Measurements from ENCODE around the gene KMT5C. TPM values are rescaled to one million over a fixed set of nuclear protein-coding genes. Genes with fewer than 3 reads are reported as not detected.

The KMT5C gene
- total RNA-seq, 2 donors from 2014 or later = 9.7 to 22.1 TPM

- DNase-seq (ENCODE audit: low spot score) (no peak), ATAC-seq (no peak)
- peaks cover 0 to 3% of the 10 kb centered on the region in 2 donors for H3K4me1 Mint-ChIP-seq (ENCODE audit: low read depth in 2 of 2)
- H3K27me3 Mint-ChIP-seq = no peaks in the 10 kb centered on the region
- H3K9me3 Mint-ChIP-seq = no peaks in the 10 kb centered on the region
- no peaks in the 10 kb centered on the region for H3K36me3 Mint-ChIP-seq
- H3K4me3 Mint-ChIP-seq = no peak overlapping the region
- H3K27ac Mint-ChIP-seq = no peak overlapping the region
These were observed 30.2 kb upstream of the KMT5C start for GRCh38 chr19:55309448-55309847.

DNA sequence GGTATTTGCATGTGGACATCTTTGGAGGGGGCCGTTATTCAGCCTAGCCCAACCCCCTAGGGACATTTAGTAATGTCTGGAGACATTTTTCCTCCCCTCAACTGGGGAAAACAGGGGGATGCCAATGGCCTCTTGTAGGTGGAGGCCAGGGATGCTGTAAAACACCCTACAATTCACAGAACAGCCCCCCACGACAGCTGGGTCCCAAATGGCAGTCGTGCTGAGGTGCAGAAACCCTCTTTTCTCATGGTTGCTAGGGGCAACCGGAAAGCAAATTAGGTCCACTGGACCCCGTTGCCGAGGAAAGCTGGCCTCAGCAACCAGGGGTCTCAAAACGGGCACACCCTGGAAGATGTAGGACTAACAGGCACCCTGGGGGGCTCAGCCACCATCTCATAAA, 29.2 kb upstream of the KMT5C start:
- DNase-seq (ENCODE audit: low spot score) = no peak

DNA sequence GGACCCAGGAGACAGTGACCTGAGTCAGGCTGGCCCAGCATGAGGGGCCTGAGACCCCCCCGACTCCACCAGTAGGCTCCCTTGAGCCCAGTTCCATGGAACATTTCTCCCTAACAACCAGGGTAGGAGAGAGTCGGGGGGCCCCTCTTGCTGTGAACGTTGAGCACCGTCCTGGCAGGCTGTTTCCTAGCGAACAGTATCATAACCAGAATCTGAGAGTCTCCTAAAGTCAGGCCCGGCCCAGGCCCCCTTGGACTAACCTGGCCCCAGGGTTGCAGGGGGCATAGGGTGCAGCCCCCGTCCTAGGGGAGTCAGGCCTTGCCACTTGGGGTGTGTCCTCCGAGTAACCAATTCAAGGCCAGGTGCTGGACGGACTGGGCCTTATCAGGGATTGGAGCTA, 28.3 kb upstream of the KMT5C start:
- H3K36me3 Mint-ChIP-seq = no peaks in the 10 kb centered on the region
- H3K9me3 Mint-ChIP-seq = no peaks in the 10 kb centered on the region
- no peak for ATAC-seq
- no peak overlapping the region for H3K27ac Mint-ChIP-seq
- H3K4me1 Mint-ChIP-seq (ENCODE audit: low read depth in 2 of 2) = no peaks in the 10 kb centered on the region
- H3K27me3 Mint-ChIP-seq = no peaks in the 10 kb centered on the region
- no peak for DNase-seq (ENCODE audit: low spot score)
- no peak overlapping the region for H3K4me3 Mint-ChIP-seq

More for the DNA sequence above, 29.2 kb upstream of the KMT5C start:
- Mint-ChIP-seq H3K4me1 (ENCODE audit: low read depth in 2 of 2) (peaks cover 0 to under 1% of the 10 kb centered on the region in 2 donors), H3K27me3 (no peaks in the 10 kb centered on the region), H3K36me3 (no peaks in the 10 kb centered on the region), H3K27ac (no peak overlapping the region), H3K9me3 (no peaks in the 10 kb centered on the region), H3K4me3 (no peak overlapping the region)
- no peak for ATAC-seq

DNA sequence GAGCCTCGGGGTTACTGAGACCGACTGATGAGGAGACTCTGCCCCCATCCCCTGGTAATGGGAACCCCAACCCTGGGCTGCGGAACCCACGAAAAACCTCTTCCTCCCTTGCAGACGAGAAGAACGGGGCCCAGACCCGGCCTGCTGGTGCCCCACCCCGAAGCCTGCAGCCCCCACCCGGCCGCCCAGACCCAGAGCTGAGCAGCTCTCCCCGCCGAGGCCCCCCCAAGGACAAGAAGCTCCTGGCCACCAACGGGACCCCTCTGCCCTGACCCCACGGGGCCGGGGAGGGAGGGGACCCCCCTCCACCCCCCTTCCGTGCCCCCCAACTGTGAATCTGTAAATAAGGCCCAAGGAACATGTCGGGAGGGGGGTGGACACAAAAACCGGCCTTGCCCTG, 27.9 kb upstream of the KMT5C start:
- Mint-ChIP-seq H3K4me1 (ENCODE audit: low read depth in 2 of 2) (no peaks in the 10 kb centered on the region), H3K4me3 (no peak overlapping the region), H3K9me3 (no peaks in the 10 kb centered on the region), H3K36me3 (no peaks in the 10 kb centered on the region), H3K27me3 (no peaks in the 10 kb centered on the region), H3K27ac (no peak overlapping the region)
- DNase-seq (ENCODE audit: low spot score) (no peak), ATAC-seq (no peak)

DNA sequence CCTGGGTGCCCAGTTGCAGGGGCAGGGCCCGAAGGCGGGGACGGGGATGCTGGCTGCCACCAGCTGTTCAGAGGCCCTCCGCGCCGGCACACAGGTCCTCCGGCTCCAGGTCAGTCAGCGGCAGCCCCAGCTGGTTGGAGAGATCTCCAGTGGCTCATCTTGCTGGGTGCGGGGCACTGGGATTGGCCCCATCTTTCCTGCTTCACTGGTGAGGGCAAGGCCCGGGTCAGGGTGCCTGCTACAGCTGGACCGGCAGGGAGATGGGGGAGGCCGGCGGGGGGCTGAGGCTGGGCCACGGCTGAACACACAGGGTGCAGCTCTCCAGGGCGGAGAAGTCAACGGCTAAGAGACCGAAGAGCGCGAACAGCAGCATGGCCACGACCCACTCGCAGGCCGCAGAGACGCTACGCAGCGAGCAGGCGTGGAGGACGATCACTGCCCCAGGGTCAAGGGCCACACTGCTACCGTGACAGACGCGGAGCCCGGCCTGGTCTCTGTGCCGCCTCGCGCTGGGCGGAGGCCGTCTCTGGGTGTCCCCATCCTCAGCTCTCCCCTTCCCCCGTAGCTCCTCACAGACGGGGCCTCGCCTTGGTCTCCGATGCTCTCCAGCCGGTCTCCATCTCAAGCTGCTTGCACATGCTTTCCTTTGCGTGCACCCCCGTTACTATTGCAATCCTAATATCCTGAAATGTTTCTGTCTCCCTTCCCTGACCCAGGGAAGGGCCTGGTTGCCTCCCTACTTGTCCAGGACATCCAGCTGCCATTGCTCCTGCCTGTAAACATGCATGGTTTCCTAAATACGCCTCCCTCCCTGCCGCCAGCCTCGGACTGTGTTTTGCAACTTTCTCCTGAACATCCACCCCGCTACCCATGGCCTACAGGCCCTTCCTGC, 26.8 kb upstream of the KMT5C start:
- Mint-ChIP-seq H3K27ac (no peak overlapping the region), H3K9me3 (no peaks in the 10 kb centered on the region), H3K4me1 (ENCODE audit: low read depth in 2 of 2) (no peaks in the 10 kb centered on the region), H3K27me3 (no peaks in the 10 kb centered on the region), H3K4me3 (no peak overlapping the region), H3K36me3 (no peaks in the 10 kb centered on the region)
- ATAC-seq (no peak), DNase-seq (ENCODE audit: low spot score) (no peak)

DNA sequence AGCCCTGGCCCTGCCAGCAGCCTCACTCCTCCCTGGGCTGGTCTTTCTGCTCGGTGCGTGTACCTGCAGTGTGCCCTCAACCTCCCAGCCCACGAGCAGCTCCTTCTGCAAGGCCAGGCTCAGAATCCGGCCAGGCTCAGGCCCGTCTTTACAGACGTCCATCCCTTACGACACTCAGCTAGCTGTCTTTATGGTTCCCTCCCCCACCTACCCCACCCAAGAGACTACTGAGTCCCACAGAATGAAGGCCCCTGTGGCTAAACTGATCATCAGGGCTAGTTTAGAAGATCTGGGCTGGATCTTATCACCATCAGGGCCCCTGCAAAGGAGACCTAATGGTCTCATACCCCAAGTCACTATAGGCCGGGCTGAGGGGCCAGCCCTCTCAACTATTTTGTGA, 25.3 kb upstream of the KMT5C start:
- Mint-ChIP-seq H3K27me3 (no peaks in the 10 kb centered on the region), H3K4me3 (no peak overlapping the region), H3K4me1 (ENCODE audit: low read depth in 2 of 2) (no peaks in the 10 kb centered on the region), H3K36me3 (no peaks in the 10 kb centered on the region), H3K27ac (no peak overlapping the region), H3K9me3 (no peaks in the 10 kb centered on the region)
- no peak for DNase-seq (ENCODE audit: low spot score)
- ATAC-seq = no peak

- Mint-ChIP-seq H3K27me3 (no peaks in the 10 kb centered on the region), H3K4me3 (no peak overlapping the region), H3K9me3 (no peaks in the 10 kb centered on the region), H3K4me1 (ENCODE audit: low read depth in 2 of 2) (no peaks in the 10 kb centered on the region), H3K36me3 (no peaks in the 10 kb centered on the region), H3K27ac (no peak overlapping the region)
- no peak for ATAC-seq
- DNase-seq (ENCODE audit: low spot score) = no peak
These were observed 23.6 kb upstream of the KMT5C start for GRCh38 chr19:55315956-55316525.

- Mint-ChIP-seq H3K27me3 (peaks cover 0 to 2% of the 10 kb centered on the region in 2 donors), H3K27ac (no peak overlapping the region), H3K4me1 (ENCODE audit: low read depth in 2 of 2) (no peaks in the 10 kb centered on the region), H3K36me3 (no peaks in the 10 kb centered on the region), H3K9me3 (no peaks in the 10 kb centered on the region), H3K4me3 (no peak overlapping the region)
- DNase-seq (ENCODE audit: low spot score) = no peak
- peak in 1 of 2 donors; percentile 21 for ATAC-seq
These were observed 23.0 kb upstream of the KMT5C start for GRCh38 chr19:55316646-55317045.

DNA sequence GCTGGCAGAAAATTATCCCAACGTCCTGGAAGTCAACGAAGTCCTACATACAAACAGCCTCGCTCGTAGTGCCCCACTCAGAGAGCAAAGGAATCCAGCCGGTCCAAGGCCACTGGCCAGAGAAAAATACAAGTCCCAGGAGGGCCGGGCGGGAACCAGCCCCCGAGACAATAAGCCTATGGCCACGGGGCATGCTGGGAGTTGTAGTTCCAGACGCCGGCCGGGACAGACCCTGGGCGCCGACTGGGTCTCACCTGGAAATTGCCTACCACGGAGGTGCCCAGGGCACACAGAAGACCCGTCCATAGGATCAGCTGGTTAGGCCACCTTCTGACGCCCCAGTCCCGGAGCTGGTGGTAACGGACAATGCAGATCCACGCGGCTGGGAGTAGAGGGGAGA, 19.9 kb upstream of the KMT5C start:
- no peaks in the 10 kb centered on the region for H3K36me3 Mint-ChIP-seq
- H3K27me3 Mint-ChIP-seq = peaks cover 8 to 9% of the 10 kb centered on the region in 2 donors
- no peak overlapping the region for H3K27ac Mint-ChIP-seq
- no peaks in the 10 kb centered on the region for H3K9me3 Mint-ChIP-seq
- no peak overlapping the region for H3K4me3 Mint-ChIP-seq
- no peak for ATAC-seq
- no peak for DNase-seq (ENCODE audit: low spot score)
- no peaks in the 10 kb centered on the region for H3K4me1 Mint-ChIP-seq (ENCODE audit: low read depth in 2 of 2)

DNA sequence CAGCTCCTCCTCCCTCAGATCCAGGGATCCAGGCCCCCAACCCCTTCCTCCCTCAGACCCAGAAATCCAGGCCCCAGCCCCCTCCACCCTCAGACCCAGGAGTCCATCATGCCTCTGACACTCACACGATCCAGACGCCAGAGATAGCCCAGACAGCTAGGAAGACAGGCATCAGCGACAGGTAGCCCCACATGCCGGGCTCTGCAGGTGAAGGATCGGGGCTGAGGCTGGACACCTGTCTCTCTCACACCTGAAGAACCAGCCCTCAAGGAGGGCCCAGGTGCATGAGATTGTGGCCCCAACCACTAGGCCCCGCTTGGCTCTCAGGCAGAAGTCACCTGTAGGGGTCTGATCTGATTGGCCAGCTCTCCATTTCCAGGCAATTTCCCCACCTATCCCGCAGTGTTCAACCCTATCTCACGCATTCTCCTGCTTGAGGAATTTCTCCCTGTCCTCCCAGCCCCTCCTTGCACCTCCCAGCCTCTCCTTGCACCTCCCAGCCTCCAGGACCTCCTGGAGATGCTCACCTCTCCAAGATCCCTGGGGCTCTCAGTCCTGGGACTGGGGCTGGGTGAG, 18.7 kb upstream of the KMT5C start:
- DNase-seq (ENCODE audit: low spot score) (no peak), ATAC-seq (no peak)
- Mint-ChIP-seq H3K27me3 (peaks cover 8 to 9% of the 10 kb centered on the region in 2 donors), H3K27ac (no peak overlapping the region), H3K9me3 (no peaks in the 10 kb centered on the region), H3K36me3 (no peaks in the 10 kb centered on the region), H3K4me1 (ENCODE audit: low read depth in 2 of 2) (no peaks in the 10 kb centered on the region), H3K4me3 (no peak overlapping the region)

- peaks cover 8 to 9% of the 10 kb centered on the region in 2 donors for H3K27me3 Mint-ChIP-seq
- H3K27ac Mint-ChIP-seq = peak overlapping the region in 1 of 2 donors; percentile 75
- ATAC-seq = no peak
- H3K9me3 Mint-ChIP-seq = no peaks in the 10 kb centered on the region
- no peak for DNase-seq (ENCODE audit: low spot score)
- H3K36me3 Mint-ChIP-seq = no peaks in the 10 kb centered on the region
- no peaks in the 10 kb centered on the region for H3K4me1 Mint-ChIP-seq (ENCODE audit: low read depth in 2 of 2)
- H3K4me3 Mint-ChIP-seq = no peak overlapping the region
These were observed 18.1 kb upstream of the KMT5C start for GRCh38 chr19:55321466-55322137.

DNA sequence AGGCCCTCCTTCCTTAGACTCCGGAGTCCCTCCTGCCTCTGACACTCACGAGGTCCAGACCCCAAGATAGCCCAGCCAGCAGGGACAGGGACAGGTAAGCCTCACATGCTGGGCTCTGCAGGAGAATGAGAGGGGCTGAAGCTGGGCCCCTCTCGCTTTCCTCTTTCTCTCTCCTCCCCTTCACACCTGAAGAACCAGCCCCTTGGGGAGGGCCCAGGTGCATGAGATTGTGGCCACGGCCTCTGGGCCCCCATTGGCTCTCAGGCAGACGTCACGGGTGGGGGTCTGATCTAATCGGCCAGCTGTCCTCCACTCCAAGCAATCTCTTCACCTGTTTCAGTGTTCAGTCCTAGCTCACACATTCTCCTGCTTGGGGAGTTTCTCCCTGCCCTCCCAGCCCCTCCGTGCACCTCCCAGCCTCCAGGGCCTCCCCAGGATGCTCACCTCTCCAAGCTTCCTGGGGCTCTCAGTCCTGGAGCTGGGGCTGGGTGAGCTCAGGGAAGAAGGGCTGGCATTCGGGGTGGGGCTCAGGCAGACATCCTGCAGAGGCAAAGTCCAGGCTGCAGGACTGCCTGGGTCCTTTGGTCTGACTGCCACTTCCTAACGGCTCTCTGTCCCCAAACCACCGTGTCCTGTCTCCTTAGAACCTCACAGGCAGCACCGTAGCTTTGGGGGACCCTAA, 17.3 kb upstream of the KMT5C start:
- H3K27ac Mint-ChIP-seq = peak overlapping the region in 1 of 2 donors; percentile 75
- H3K36me3 Mint-ChIP-seq = no peaks in the 10 kb centered on the region
- ATAC-seq (peak in 1 of 2 donors; percentile 24), DNase-seq (ENCODE audit: low spot score) (no peak)
- peaks cover 8 to 9% of the 10 kb centered on the region in 2 donors for H3K27me3 Mint-ChIP-seq
- H3K4me1 Mint-ChIP-seq (ENCODE audit: low read depth in 2 of 2) = no peaks in the 10 kb centered on the region
- no peaks in the 10 kb centered on the region for H3K9me3 Mint-ChIP-seq
- H3K4me3 Mint-ChIP-seq = no peak overlapping the region

- H3K4me1 Mint-ChIP-seq (ENCODE audit: low read depth in 2 of 2) = no peaks in the 10 kb centered on the region
- H3K27ac Mint-ChIP-seq = no peak overlapping the region
- DNase-seq (ENCODE audit: low spot score) = no peak
- peak overlapping the region; percentile 32 for H3K4me3 Mint-ChIP-seq
- H3K27me3 Mint-ChIP-seq = peaks cover 8 to 9% of the 10 kb centered on the region in 2 donors
- no peak for ATAC-seq
- no peaks in the 10 kb centered on the region for H3K9me3 Mint-ChIP-seq
- H3K36me3 Mint-ChIP-seq = no peaks in the 10 kb centered on the region
These were observed 15.0 kb upstream of the KMT5C start for GRCh38 chr19:55324662-55325061.

Measured in natural killer cell treated with Interleukin-12 subunit alpha and Interleukin-12 subunit beta and Interleukin-15 and Interleukin-18, amount 100 ng/mL, for 72 hours (primary cell).